ENCODE results near the gene TIGD6.
A peak's percentile ranks its signal among the peaks of the same experiment; 100 is the strongest.

TIGD6 gene

DNA sequence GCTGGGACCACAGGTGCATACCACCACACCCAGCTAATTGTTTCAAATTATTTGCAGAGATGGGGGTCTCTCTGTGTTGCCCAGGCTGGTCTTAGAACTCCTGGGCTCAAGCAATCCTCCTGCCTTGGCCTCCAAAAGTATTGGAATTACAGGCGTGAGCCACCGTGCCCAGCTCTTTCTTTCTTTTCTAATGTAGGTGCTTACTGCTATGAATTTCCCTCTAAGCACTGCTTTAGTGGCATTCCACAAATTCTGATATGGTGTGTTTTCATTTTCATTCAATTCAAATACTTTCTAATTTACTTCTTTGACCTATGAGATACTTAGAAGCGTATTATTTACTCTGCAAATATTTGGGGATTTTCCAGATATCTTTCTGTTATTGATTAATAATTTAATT, 15.0 kb upstream of the TIGD6 start:
- DNase-seq = no peak

DNA sequence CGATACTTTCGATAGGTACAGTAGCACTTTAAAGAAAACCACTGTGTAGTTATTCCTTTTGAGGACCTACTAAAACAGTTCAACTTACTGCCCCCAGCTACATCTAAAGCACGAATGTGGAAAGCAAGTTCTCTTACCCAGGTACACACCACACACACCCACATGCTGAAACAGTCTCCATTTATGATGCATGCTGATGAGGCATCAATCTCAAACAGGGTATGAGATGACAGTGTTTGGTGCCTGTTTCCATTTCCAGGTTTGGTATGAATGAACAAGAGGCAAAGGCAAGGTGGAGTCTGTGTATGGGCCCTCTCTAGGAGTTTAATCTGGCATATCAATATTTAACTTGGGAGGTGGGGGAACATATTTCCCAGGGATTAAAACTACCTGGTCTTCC, 14.0 kb upstream of the TIGD6 start:
- DNase-seq = no peak

DNA sequence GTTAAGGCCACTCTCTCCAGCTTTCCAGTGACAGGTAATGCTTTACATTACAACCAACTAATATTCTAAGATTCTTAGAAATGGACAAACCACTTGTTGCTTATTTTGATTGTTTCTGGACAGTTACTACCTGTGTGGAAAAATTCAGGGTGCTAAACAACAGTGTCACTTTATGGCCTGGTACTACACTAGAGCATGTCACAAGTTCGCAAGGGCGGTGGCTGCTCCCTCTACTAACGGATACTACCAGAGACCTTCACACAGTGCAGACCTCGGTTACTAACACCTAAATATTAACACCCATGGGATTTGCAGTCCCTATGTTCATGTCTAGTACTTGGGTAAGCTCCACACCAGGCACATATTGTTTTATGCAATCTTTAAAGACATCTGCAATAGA, 13.5 kb upstream of the TIGD6 start:
- no peak for DNase-seq

DNA sequence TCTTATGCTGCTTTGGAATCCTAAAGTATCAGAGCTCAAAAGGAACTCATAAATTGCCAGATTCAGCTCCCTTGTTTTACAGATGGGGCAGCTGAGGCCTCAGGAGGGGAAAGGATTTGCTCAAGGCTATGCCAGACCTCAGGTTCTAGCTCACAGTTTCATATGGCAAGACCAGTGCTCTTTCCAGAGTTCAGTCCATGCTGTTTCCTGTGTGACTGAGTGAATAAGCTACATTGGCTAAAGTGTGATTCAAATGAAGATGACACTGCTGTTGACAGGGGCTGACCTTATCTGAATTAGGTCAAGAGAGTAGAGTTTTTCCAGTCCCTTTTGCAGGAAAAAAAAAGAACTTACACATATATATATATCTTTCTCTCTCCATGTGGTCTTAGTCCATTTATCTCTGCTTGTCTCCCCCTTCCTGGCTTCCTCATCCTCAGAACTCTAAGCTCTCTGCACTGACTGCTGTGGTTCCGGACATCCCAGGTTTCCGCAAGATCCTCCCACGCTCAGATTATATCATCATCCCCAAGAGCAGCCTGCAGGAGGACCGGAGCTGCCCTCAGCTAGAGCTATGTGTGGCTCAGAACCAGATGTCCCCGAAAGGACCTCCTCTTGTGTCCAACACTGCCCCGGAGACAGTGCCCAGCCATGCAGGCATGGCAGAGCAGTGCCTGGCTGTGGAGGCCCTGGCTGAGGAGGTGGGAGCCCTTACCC, 9.4 kb upstream of the TIGD6 start:
- DNase-seq = no peak

DNA sequence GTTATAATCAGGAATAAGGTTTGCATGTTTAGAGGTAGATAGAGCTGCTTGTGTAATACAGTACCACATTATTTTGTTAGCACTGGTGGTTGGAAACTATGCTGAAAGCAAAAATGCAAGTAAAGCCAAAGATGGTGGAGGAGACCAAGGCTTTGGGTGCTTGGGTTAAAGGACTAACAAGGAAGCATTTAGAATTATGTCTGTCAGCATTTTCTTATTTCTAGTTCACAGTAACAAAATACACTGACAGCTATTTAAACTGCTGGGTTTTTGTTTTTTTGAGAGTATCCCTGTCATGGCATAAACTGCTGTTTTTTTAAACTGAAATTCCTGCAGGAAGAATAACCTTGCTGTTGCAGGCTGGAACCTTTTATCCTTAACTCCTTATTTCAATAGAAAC, 6.6 kb upstream of the TIGD6 start:
- DNase-seq = no peak

DNA sequence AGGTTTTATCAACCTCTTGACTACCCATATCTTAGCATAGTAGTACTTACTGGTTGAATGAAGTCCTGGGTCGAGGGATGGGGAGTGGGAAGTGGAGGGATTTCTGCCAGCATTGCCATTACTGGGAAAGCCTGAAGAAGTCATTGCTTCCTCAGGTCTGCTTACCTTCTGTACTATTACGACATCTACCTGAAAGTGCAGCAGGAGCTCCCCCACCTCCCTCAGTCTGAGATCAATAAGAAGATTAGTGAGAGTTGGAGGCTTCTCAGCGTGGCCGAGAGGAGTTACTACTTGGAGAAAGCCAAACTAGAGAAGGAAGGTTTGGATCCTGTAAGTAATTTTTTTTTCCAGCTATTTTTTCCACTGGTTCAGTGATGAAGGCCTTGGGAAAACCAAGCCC, 5.9 kb upstream of the TIGD6 start:
- DNase-seq = no peak

DNA sequence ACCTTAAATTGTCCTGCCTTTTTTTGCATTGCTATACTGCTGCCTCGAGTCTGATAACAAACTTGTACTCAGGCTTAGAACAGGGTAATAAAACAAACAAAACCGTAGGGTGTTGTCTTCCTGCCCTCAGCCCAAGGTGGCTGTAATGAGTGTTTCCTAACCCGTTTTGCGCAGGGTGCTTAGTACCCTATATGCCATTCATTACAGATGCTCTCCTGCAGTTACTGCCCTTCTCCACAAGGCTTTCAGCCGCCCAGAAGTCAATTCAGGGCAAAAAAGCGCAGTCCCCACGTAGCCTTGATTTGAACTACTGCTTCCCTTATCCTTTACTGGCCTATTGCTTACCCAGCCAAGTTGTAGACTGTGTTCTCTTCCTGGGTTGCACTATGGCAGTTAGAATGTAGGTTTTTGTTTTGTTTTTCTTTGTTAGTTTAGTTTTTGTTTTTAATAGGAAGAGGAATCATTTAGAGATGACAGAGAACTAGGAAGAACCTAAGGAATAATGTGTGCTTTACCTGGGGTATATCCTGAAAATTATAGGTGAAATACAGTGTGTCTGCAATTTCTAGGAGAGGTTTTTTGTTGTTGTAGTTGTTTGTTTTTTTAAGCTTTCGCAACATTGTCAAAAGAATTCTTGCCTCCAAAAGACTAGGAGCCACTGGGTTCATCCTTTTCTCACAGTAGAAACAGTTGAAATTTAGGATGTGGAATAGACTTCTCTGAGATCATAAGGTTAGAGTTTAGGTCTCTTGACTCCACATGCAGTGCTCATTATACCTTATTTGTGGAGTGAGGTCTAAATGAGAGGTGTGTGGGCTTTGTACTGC, 1.4 kb upstream of the TIGD6 start:
- peak; percentile 62 to 69 for DNase-seq

DNA sequence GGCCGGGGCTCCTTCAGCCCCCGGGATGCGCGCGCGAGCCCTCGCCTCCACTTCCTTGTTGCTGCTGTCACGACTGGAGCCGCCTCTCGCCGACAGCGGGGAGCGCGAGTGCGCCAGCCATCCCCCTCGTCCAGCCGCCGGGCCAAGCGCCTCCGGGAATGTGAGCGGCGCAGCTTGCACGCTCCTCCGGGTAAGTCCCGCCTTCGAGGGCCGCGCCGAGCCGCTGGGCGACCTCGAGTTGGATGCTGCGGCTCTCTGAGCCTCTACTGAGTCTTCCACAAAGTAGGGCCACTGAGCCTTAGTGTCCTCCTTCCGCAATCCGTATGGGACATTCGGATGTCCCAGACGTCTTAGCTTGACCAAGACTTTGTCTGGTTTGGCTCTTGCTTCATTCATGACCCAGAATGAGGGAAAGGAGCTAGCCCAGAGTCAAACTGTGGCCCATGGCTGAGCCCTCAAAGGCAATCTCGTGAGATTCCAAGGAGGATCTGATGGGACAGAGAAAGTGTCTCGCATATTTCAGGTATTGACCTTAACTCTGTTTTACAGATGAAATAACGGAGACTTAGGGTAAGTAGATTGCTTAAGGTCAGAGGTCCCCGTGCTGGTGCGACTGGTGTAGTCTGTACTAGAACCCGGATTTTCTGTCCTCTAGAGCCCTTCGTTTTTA, 671 bp upstream of the TIGD6 start:
- peak; percentile 55 to 64 for DNase-seq

DNA sequence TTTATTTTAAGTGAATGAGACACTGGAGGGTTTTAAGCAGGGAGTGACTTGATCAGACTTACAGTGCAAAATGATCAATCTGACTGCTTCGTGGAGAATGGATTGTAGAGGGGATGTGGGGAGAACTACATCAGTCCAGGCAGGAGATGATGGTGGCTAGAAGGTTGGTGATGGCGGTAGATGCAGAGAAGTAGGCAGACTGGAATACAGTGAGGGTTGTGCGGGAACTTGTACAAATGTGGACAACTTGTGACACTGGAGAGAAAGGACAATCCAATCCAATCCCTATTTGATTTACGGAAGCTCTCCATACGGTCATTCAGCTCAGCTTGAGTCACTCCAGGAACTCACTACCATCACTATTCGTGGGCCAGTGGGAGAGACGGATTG, 593 bp downstream of the TIGD6 start:
- no peak for DNase-seq

DNA sequence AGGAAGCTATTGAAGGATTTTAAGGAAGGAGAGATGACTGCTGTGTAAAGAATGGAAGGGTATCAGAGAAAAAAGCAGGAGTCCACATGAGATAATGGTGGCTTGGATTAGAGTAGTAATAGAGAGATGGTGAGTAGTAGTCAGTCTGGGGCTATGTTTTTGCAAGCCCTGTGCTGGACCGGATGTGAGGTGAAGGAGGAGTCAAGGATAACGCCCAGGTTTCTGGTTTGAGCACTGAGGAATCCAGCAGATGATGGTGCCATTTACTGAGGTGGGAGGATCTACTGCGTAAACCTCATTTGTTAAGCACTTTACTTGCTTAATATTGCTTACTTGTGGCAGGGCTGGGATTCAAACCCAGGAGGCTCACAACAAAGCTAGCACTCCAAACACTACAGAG, 1.1 kb downstream of the TIGD6 start:
- DNase-seq = no peak

DNA sequence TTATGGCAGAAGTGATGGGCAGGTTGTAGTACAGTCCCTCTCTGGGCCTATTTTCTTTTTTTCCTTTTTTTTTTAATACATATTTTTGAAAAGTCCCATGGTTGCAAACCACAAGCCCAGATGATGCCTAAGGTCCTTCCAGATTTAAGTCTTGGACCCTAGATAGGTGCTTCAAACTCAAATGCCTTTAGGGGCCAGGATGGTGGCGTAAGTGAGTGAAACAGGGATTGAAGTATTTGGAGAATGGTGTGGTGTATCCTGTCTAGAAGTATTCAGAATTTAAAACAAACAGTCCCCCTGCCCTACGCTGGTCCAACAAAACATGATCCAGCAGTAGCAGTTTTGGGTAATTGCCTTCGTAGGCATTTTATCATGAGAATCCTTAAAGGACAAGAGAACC, 2.2 kb downstream of the TIGD6 start:
- no peak for DNase-seq

DNA sequence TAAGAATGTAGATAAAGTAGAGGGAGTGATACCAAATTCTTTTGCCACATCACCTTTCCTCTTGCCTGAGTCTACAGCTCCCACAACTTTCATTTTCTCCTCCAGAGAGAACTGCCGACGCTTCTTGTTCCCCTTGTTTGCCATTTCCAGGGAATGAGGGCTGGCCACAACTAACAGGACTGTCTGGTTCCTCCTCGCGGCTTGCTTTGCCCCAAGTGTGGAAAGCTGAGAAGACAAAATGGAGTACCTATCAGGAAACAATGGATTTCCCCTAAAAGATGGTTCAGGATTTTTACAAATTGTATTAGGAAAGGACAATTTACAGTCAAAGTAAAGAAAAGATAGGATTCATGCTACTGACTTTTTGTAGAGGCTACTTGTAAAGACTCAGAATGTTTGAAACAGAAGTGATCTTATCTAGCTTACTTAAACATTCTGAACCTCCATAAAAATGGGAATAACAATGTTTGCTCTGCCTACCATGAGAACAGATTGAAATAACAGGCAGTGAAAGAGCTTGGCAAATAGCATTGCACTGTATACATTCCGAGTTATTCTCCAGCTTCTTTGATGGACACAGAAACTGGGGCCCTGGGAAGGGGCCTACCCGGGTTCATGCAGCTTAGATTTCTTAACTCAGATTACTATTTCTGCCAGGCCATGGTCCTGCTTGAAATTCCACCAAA, 4.1 kb downstream of the TIGD6 start:
- no peak for DNase-seq

DNA sequence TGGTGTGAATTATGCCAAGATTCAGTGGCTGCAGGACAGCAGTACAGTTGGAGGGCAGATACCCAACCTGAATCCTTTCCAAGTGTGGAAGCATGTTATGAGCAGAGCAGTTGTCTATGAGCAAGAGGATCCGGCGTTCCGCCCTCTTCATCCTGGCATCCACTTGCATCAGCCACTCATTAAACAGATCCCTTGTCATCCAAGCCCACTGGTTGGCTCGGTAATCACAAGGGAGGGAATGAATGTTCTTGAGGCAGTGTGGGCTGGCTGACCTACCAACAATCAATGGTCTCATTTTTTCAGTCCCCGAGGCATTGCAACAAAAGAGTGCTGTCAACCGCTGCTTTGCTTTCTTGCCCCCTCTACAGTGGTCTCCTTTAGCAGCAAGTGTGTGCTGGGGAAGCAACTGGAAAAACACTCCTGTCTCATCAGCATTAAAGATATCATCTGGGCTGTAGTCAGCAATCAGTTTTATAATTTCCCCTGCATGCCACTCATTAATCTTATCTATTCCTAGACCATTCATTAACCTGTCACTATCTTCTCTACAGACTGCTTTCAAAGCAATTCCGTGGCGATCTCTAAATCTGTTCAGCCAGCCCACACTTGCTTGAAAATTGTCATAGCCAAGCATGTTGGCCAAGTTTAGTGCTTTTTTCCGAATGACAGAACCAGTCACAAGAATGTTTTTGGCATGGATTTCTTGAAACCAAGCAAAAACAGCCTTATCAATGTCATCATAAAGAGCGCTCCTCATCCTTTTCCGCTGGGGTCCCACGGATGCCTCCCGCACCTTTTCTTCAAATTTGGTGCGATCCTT, 4.9 kb downstream of the TIGD6 start:
- no peak for DNase-seq

DNA sequence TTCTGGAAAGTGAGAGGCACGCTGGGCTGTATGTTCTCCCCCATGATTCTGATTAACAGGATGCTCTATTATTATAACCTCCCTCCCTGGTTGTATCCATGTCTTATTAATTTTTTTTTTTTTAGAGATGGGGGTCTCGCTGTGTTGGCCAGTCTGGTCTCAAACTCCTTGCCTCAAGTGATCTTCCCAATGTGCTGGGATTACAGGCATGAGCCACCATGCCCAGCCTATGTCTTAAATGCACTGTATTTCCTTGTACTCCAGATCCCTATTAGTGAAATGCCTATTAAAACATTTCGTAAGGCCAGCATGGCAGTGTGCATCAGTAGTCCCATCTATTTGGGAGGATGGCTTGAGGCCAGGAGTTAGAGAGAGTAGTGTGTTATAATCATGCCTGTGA, 7.0 kb downstream of the TIGD6 start:
- no peak for DNase-seq

DNA sequence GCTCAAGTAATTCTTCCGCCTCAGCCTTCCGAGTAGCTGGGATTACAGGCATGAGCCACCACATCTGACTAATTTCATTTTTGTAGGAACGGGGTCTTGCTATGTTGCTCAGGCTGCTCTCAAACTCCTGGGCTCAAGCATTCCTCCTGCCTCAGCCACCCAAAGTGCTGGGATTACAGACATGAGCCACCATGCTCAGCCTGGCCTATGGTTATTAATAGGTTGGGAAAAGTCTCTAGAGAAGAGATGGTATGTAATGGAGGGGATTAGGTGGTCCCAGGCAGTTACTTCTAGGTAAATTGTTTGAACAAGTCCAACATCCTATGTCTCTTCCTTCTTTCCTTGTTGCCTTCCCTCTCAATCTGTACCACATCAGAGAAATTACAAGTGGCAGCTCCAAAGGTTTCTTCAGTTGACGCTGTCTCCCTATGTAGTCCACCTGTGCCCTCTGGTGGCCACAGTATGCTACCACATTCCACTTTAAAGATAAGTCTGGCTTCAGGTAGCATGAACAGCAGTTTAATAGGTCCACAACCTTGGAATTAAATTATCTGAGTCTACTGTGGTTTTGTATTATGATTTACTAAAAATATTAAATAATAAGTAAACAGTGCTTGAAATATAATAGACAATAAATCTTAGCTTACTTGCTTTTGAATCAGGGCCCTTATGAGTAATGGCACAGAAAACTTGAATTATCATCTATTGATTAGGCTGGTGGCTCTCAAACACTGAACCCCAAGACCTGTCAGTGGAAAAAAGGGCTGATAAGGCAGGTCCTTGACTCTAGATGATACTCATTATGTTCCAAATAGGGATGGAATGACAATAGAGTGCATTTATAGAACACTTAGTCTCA, 9.7 kb downstream of the TIGD6 start:
- peak; percentile 70 to 73 for DNase-seq

DNA sequence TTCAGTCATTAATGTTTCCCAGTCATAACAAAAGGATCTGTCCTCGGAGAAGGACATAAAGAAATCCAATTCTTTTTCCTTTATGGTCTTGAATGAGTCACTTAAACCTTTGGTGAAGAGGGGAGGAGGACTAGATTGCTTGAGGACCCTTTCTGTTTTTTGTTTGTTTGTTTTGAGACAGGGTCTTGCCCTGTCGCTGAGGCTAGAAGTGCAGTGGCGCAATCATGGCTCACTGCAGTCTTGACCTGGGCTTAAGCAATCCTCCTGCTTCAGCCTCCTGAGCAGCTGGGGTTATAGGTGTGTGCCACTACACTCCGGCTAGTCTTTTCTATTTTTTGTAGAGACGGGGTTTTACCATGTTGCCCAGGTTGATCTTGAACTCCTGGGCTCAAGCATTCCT, 12.3 kb downstream of the TIGD6 start:
- no peak for DNase-seq

DNA sequence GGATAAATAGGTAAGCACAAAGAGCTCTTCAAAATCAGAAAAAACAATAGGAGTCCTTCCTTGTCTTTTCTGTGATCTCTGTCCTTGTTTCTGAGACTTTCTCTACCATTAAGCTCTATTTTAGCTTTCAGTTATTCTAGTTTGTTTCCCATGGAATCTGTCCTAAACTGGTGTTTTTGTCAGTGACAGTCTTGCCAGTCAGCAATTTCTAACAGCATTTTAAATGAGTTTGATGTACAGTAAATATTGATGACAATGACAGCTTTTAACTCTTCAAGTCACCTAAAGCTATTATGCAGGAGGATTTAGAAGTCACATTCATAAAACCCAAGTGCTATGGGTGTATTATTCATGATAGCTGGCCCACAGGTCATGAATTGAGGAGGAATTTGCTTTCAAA, 17.9 kb downstream of the TIGD6 start:
- DNase-seq = no peak

DNA sequence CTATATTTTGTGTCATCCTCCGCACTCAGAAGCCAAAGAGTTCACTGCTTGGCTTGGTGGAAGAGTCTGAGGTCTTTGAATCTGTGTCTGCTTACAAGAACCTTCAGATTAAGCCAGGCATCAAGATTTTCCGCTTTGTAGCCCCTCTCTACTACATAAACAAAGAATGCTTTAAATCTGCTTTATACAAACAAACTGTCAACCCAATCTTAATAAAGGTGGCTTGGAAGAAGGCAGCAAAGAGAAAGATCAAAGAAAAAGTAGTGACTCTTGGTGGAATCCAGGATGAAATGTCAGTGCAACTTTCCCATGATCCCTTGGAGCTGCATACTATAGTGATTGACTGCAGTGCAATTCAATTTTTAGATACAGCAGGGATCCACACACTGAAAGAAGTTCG, 19.2 kb downstream of the TIGD6 start:
- no peak for DNase-seq

DNA sequence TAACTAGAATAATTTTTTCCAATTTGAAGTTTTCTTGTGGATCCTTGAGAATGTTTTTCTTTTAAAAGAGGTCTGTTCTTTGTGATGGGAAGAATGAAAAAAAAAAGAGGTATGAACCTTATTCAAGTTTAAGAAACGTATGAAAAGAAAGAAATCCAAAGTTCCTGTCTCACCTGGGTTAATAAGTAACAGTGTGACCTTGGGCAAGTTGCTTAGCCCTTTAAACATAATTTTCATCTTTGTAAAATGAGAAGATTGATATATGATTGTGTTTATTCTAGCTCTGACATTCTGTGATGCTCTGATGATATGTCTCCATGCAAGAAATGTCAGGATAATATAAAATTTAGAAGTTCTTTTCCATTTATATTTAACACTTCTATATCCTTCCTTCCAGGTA, 20.6 kb downstream of the TIGD6 start:
- no peak for DNase-seq

DNA sequence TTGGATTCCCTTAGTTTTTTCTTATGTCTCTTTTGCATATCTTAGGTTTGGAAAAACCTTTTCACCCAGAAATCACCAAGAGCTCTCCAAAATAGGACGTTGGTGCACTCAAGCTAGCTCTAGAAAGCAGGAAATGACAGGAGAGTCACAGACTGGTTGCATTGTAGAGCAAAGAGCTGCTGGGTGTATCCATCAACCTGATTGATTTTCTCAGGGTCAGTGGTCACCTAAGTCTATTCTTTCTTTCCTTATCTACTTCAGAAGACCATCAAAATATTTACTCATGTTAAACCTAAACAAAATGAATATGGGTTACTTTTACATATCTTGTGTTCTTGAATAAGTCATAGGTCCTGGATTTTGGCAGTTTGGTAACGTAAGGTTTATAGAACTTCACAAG, 25.0 kb downstream of the TIGD6 start:
- DNase-seq = no peak

DNA sequence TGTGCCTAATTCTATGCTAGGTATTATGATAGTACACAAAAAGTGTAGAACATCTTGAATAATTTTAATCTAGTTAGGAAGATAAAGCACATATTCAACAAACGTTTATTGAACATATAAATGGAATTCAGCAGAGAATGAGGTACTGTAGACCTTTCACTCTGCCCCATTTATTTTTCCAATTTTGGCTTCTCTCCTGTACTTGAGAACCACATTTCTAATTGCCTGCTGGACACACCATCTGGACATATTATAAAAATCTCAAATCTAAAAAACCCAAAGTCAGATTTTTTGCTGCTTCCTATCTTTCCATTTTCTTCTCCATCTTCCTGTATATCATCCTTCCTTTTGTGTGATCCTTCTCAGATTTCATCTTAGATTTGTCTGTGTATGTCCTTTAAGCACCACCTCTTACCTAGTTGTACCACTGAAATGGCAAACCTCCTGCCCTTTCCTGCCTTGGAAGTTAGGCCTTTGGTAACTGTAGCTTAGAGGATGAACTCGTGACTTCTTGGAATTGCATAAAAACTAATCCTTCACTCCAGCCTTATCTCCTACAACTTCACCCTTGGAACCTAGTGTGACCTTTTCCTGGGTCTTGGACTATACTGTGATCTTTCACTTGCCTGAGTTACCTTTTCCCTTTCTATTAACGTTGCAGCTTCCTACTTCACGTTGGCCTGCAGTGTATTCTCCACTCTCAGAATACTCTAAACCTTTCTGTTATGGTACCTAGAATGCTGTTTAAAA, 31.1 kb downstream of the TIGD6 start:
- DNase-seq = no peak
